ENCODE data around the gene LLGL2.

LLGL2 gene

DNA sequence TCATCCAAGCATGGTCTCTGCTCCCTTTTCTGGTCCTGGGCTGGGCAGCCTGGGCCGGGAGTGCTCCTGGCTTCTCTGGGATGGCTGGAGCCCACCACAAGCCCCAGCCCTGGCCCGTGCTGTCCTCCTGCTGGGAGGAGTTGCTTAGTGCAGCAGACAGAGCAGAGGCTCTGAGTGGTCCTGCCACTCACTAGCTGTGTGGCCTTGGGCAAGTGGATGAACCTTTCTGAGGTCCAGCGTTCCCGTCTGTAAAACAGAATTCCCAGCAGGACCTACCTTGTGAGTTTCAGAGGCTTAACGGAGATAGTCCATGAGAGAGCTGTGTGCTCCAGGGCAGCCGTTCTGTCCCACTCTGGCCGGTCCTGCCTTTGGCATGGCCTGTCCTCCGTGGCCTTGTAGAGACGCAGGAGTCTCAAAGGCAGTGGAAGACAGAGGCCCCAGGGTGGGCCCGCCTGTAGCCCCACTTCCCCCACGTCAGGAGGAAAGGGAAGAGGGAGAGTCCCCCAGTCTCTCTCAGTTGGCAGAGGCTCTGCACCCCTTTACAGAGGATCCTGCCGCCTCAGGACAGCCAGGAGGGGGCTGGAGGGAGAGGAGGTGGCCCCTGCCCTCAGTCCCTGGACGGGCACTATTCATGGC lies 69.9 kb downstream of the LLGL2 start:
- TF ChIP-seq POLR2AphosphoS5 (IDR thresholded peaks at IDR 0.05; ENCODE audit: low read depth) (no peak), GABPA (IDR thresholded peaks at IDR 0.05; ENCODE audit: low read depth) (no peak), SPI1 (IDR thresholded peaks at IDR 0.05; ENCODE audit: borderline replicate concordance, low read depth) (no peak)
- TF ChIP-seq, protein P1, sequence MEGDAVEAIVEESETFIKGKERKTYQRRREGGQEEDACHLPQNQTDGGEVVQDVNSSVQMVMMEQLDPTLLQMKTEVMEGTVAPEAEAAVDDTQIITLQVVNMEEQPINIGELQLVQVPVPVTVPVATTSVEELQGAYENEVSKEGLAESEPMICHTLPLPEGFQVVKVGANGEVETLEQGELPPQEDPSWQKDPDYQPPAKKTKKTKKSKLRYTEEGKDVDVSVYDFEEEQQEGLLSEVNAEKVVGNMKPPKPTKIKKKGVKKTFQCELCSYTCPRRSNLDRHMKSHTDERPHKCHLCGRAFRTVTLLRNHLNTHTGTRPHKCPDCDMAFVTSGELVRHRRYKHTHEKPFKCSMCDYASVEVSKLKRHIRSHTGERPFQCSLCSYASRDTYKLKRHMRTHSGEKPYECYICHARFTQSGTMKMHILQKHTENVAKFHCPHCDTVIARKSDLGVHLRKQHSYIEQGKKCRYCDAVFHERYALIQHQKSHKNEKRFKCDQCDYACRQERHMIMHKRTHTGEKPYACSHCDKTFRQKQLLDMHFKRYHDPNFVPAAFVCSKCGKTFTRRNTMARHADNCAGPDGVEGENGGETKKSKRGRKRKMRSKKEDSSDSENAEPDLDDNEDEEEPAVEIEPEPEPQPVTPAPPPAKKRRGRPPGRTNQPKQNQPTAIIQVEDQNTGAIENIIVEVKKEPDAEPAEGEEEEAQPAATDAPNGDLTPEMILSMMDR (IDR thresholded peaks at IDR 0.05; ENCODE audit: insufficient read depth, low read length), result no peak
- TF ChIP-seq, protein P2, sequence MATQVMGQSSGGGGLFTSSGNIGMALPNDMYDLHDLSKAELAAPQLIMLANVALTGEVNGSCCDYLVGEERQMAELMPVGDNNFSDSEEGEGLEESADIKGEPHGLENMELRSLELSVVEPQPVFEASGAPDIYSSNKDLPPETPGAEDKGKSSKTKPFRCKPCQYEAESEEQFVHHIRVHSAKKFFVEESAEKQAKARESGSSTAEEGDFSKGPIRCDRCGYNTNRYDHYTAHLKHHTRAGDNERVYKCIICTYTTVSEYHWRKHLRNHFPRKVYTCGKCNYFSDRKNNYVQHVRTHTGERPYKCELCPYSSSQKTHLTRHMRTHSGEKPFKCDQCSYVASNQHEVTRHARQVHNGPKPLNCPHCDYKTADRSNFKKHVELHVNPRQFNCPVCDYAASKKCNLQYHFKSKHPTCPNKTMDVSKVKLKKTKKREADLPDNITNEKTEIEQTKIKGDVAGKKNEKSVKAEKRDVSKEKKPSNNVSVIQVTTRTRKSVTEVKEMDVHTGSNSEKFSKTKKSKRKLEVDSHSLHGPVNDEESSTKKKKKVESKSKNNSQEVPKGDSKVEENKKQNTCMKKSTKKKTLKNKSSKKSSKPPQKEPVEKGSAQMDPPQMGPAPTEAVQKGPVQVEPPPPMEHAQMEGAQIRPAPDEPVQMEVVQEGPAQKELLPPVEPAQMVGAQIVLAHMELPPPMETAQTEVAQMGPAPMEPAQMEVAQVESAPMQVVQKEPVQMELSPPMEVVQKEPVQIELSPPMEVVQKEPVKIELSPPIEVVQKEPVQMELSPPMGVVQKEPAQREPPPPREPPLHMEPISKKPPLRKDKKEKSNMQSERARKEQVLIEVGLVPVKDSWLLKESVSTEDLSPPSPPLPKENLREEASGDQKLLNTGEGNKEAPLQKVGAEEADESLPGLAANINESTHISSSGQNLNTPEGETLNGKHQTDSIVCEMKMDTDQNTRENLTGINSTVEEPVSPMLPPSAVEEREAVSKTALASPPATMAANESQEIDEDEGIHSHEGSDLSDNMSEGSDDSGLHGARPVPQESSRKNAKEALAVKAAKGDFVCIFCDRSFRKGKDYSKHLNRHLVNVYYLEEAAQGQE (IDR thresholded peaks at IDR 0.05; ENCODE audit: insufficient replicate concordance, low read depth), result no peak
- DNase-seq (ENCODE audit: low read depth in 1 of 2, low spot score in 1 of 2), result no peak
- Histone ChIP-seq H3K27me3 (ENCODE audit: insufficient read depth, poor library complexity, severe bottlenecking) (no peaks in the 10 kb centered on the region), H3K4me3 (replicated peaks; ENCODE audit: insufficient read depth, low read length) (no peak overlapping the region), H3K27ac (replicated peaks) (no peak overlapping the region)

DNA sequence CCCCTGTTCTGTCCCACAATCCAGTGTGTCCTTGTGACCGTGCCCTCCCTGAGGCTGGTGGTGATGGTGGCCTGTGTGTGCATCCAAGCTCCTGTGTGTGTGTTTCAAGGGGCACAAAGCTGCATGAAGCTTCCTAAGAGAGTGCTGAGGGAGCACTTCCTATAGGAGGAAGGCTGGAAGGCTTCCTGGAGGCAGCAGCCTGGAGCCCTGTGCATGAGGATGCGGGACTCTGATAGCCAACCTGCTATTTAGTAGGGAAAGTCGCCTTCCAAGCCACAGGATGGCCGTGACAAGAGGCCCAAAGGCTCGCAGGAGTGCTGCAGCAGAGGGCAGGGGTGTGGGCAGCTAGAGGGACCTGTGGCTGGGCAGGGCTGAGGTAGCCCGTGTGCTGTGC lies 70.4 kb downstream of the LLGL2 start:
- no peak for DNase-seq (ENCODE audit: low read depth in 1 of 2, low spot score in 1 of 2)
- H3K27ac ChIP-seq (replicated peaks), result no peak overlapping the region
- TF ChIP-seq SPI1 (IDR thresholded peaks at IDR 0.05; ENCODE audit: borderline replicate concordance, low read depth) (no peak), POLR2AphosphoS5 (IDR thresholded peaks at IDR 0.05; ENCODE audit: low read depth) (no peak)

DNA sequence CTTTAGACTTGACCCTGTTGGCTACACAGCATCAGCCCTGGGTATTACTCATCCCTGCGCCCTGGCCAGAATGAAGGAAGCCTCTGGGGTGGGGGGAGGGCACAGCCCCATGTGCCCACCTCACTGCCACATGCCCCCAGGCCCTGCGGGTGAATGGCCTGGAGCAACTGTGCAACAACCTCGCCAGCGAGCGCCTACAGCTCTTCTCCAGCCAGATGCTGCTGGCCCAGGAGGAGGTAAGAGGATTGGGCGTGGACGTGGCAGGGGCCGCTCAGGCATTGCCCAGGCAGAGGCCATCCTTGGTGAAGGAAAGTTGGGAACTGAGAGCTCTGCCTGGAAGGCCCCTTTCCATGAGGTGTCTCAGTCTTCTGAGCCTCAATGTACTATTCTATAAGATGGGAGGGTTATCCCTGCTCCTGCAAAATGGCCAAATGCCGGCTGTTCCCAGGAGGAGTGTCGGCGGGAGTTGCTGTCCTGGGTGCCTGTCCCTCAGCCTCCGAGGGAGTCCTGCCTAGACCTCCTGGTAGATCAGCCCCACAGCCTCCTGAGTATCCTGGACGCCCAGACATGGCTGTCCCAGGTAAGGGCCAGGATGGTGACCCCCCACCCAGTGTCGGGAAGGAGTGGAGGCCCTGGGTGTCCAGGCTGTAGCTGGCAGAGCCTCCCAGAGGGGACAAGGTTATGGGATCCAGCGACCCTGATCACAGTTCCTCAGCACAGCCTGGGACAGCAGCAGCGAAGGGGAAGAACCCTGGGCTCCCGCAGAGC lies 71.0 kb downstream of the LLGL2 start:
- Histone ChIP-seq H3K27me3 (ENCODE audit: insufficient read depth, poor library complexity, severe bottlenecking) (no peaks in the 10 kb centered on the region), H3K27ac (replicated peaks) (no peak overlapping the region), H3K4me3 (replicated peaks; ENCODE audit: insufficient read depth, low read length) (no peak overlapping the region)
- no peak for TF ChIP-seq POLR2AphosphoS5 (IDR thresholded peaks at IDR 0.05; ENCODE audit: low read depth)
- TF ChIP-seq GABPA (IDR thresholded peaks at IDR 0.05; ENCODE audit: low read depth), result no peak
- no peak for TF ChIP-seq SPI1 (IDR thresholded peaks at IDR 0.05; ENCODE audit: borderline replicate concordance, low read depth)
- TF ChIP-seq, protein P1 (IDR thresholded peaks at IDR 0.05; ENCODE audit: insufficient read depth, low read length), result no peak
- no peak for DNase-seq (ENCODE audit: low read depth in 1 of 2, low spot score in 1 of 2)

More for the DNA sequence above, 70.4 kb downstream of the LLGL2 start:
- Histone ChIP-seq H3K4me3 (replicated peaks; ENCODE audit: insufficient read depth, low read length) (no peak overlapping the region), H3K27me3 (ENCODE audit: insufficient read depth, poor library complexity, severe bottlenecking) (no peaks in the 10 kb centered on the region)

DNA sequence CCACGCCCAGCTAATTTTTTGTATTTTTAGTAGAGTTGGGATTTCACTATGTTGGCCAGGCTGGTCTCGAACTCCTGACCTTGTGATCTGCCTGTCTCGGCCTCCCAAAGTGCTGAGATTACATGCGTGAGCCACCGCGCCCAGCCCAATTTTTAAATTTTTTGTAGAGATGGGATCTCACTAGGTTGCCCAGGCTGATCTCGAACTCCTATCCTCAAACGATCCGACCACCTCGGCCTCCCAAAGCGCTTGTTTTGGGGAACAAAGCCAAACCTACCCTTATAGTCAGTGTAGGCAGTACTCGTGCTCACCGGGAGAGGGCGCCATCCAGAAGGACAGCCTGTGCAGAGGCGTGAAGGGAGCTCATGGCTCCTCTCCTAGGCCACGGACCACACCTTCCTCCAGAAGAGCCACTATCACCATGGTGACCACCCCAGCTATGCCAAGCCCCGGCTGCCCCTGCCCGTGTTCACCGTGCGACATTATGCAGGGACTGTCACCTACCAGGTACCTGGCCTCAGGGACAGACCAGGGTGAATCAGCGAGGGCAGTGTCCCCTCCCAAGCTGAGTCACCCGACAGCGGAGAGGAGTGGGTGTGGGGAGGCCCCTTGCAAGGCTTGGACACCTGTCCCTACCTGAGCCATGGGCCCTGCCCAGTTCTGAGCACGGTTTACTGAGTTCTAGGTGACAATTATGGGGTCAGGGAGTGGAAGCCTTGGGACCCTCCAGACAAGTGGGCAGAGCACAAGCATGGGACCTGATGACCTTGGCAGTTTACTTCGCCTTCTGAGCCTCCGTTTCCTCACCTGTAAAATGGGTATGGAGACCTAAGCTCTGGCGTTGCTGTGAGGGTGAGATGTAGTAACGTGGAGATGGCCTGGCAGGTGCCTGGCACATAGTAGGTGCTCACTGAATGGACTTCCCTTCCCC lies 75.8 kb downstream of the LLGL2 start:
- peak in 1 of 2 experiments; percentile 78 for DNase-seq (ENCODE audit: low read depth in 1 of 2, low spot score in 1 of 2)
- H3K4me3 ChIP-seq (replicated peaks; ENCODE audit: insufficient read depth, low read length), result no peak overlapping the region
- TF ChIP-seq, protein P2 (IDR thresholded peaks at IDR 0.05; ENCODE audit: insufficient replicate concordance, low read depth), result no peak
- no peak for TF ChIP-seq POLR2AphosphoS5 (IDR thresholded peaks at IDR 0.05; ENCODE audit: low read depth)
- no peak for TF ChIP-seq SPI1 (IDR thresholded peaks at IDR 0.05; ENCODE audit: borderline replicate concordance, low read depth)
- TF ChIP-seq, protein P1 (IDR thresholded peaks at IDR 0.05; ENCODE audit: insufficient read depth, low read length), result peak; percentile 90
- no peak for TF ChIP-seq GABPA (IDR thresholded peaks at IDR 0.05; ENCODE audit: low read depth)
- H3K27ac ChIP-seq (replicated peaks), result no peak overlapping the region
- H3K27me3 ChIP-seq (ENCODE audit: insufficient read depth, poor library complexity, severe bottlenecking), result no peaks in the 10 kb centered on the region
